ENCODE measurements around the gene COQ3. TPM values are rescaled to one million over a fixed set of nuclear protein-coding genes. Genes with fewer than 3 reads are reported as not detected.

The COQ3 gene
- total and polyA plus RNA-seq, 2 of the 8 experiments (the other 6 are each of a cell fraction or from before 2014, with no cell fraction given): 8.4 to 16.2 TPM

- FAIRE-seq: no peak
- POLR2A ChIA-PET (ENCODE audit: partially characterized antibody): interaction anchor here (0.5 to 4.2 kb wide), 21 partner anchors 9 to 219 kb away, joined by 3 to 34 read pairs (median 4); partner anchors contain the start of genes CCNC, COQ3 and PNISR
- no peak for TF ChIP-seq CBX8 (IDR thresholded peaks at IDR 0.05; ENCODE audit: borderline replicate concordance, low read depth, low read length)
- TF ChIP-seq YY1 (IDR thresholded peaks at IDR 0.05; ENCODE audit: low read depth, low read length): no peak
- no peak for TF ChIP-seq FOSL1 (IDR thresholded peaks at IDR 0.05; ENCODE audit: insufficient read depth, low read depth, low read length)
- TF ChIP-seq SP4 (IDR thresholded peaks at IDR 0.05; ENCODE audit: low read length): no peak
- no peak for TF ChIP-seq HDAC2 (IDR thresholded peaks at IDR 0.05; ENCODE audit: borderline replicate concordance in 1 of 2, low read depth in 2 of 2, low read length in 2 of 2)
- no peak for TF ChIP-seq NRF1 (IDR thresholded peaks at IDR 0.05; ENCODE audit: low read depth, low read length)
- TF ChIP-seq, protein P1, sequence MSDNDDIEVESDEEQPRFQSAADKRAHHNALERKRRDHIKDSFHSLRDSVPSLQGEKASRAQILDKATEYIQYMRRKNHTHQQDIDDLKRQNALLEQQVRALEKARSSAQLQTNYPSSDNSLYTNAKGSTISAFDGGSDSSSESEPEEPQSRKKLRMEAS (IDR thresholded peaks at IDR 0.05): no peak; the same call in none of the 2 replicates
- TF ChIP-seq RBBP5 (IDR thresholded peaks at IDR 0.05; ENCODE audit: borderline replicate concordance, low read depth, low read length): peak; percentile 31; the same call in 1 of the 2 replicates
- TF ChIP-seq PHF8 (conservative IDR thresholded peaks at IDR 0.05; ENCODE audit: low read depth, low read length): peak; percentile 80
Observed at GRCh38 chr6:99349171-99350141, 44.5 kb downstream of the COQ3 start, which contains the start of gene FAXC. TSS of gene FAXC (minus strand) at chr6:99349674. CDS start at chr6:99349372, 302 bp downstream.

More at GRCh38 chr6:99349171-99350141, 44.5 kb downstream of the COQ3 start, which contains the start of gene FAXC:
- Histone ChIP-seq H3K18ac (ENCODE audit: extremely low read depth, low read length) (no peak within 1 kb of the TSS; the same call in 1 of the 2 replicates), H3K23me2 (ENCODE audit: low read depth, low read length) (peaks cover 8% of the 10 kb centered on the region), H2BK12ac (ENCODE audit: low read depth, low read length) (no peak within 1 kb of the TSS; the same call in 1 of the 2 replicates), H2BK20ac (ENCODE audit: low read length) (no peak within 1 kb of the TSS), H3K23ac (ENCODE audit: insufficient read length) (no peak within 1 kb of the TSS), H3K36me3 (ENCODE audit: control insufficient read depth in 2 of 4, insufficient read depth in 4 of 4, low read length in 3 of 4) (no peaks in the 10 kb centered on the region; a peak in 1 of 8 replicates), H3K56ac (replicated peaks; ENCODE audit: insufficient read length, low read depth, low read length) (peak within 1 kb of the TSS; percentile 34), H3K4me1 (replicated peaks in 1 of 4; ENCODE audit: control insufficient read depth in 3 of 4, insufficient read depth in 4 of 4, low read length in 3 of 4) (peaks cover 0 to 9% (median 6%) of the 10 kb centered on the region in 4 experiments; a peak in 6 of 7 replicates), H3K27ac (ENCODE audit: low read depth, low read length) (peak within 1 kb of the TSS; percentile 62; the same call in 1 of the 2 replicates), H3K9ac (replicated peaks in 1 of 4; ENCODE audit: extremely low read depth in 1 of 4, low read depth in 3 of 4, low read length in 3 of 4) (peak within 1 kb of the TSS; percentile 81 to 93 (median 88)), H2BK15ac (ENCODE audit: low read length) (0 out of 2 replicates have a peak within 1 kb of the TSS, but pooled peaks have one; percentile 34), H4K5ac (ENCODE audit: insufficient read length, low read depth, low read length) (no peak within 1 kb of the TSS), H2AK5ac (ENCODE audit: low read depth, low read length) (no peak within 1 kb of the TSS), H3K4ac (replicated peaks; ENCODE audit: insufficient read length, low read depth, low read length) (no peak within 1 kb of the TSS), H4K91ac (replicated peaks; ENCODE audit: insufficient read length, low read length) (peak within 1 kb of the TSS; percentile 17), H2BK5ac (ENCODE audit: low read depth, low read length) (peak within 1 kb of the TSS; percentile 14; the same call in 1 of the 2 replicates), H3K14ac (ENCODE audit: insufficient read length) (peak within 1 kb of the TSS; percentile 56), H3K79me1 (ENCODE audit: low read depth, low read length) (no peaks in the 10 kb centered on the region), H3K4me3 (ENCODE audit: extremely low read depth in 1 of 4, insufficient read depth in 2 of 4, low read depth in 3 of 4, low read length in 4 of 4) (peak within 1 kb of the TSS; percentile 86 to 96 (median 90)), H3K4me2 (ENCODE audit: insufficient read depth in 1 of 2, low read depth in 2 of 2, low read length in 2 of 2) (peak within 1 kb of the TSS; percentile 92 to 96), H3K27me3 (replicated peaks in 1 of 4; ENCODE audit: control insufficient read depth in 3 of 4, extremely low read depth in 1 of 4, insufficient read depth in 3 of 4, low read length in 3 of 4) (no peaks in the 10 kb centered on the region; a peak in 1 of 7 replicates), H4K20me1 (replicated peaks in 1 of 2; ENCODE audit: control insufficient read depth in 1 of 2, insufficient read depth in 2 of 2, low read length in 2 of 2) (no peaks in the 10 kb centered on the region), H3K9me3 (ENCODE audit: insufficient read depth in 2 of 2, low read depth in 1 of 2, low read length in 1 of 2) (no peaks in the 10 kb centered on the region), H4K8ac (ENCODE audit: extremely low read depth, insufficient read depth, low read length) (peak within 1 kb of the TSS; percentile 93; the same call in 1 of the 2 replicates), H2AFZ (ENCODE audit: low read length) (peak within 1 kb of the TSS; percentile 77), H3K79me2 (ENCODE audit: control insufficient read depth in 1 of 2, insufficient read depth in 2 of 2, low read length in 2 of 2) (0 out of 4 replicates have a peak, but pooled peaks cover 0 to 2% of the 10 kb centered on the region in 2 experiments), H2BK120ac (replicated peaks; ENCODE audit: low read depth, low read length) (no peak within 1 kb of the TSS)
- CTCF ChIA-PET (ENCODE audit: partially characterized antibody): interaction anchor here (0.7 to 5.2 kb wide), 9 partner anchors 12 to 181 kb away, joined by 3 to 39 read pairs (median 4); no protein-coding TSS in a partner anchor
- peak in 1 of 2 experiments; percentile 81 for DNase-seq (ENCODE audit: low read depth in 1 of 2, low spot score in 2 of 2)
- WGBS, 2 experiments (ENCODE audit: extremely low coverage in 1 of 2, insufficient coverage in 1 of 2, insufficient read length in 1 of 2, insufficient replicate concordance in 2 of 2, low coverage in 1 of 2, low lambda C conversion rate in 2 of 2, missing lambda C conversion rate in 1 of 2): 1% methylated on average over 89 of the region's 108 CpGs; no CpG with 5 or more reads in 1 of the 2 experiments

Measured in H1 (cell line).